OCI-M1 (cell line): ENCODE results near the gene CCDC9.
A peak's percentile ranks its signal among the peaks of the same experiment; 100 is the strongest.

Source experiments
- DNase-seq: peaks from one replicate; lab custom pipeline; 2025; lab: John Stamatoyannopoulos, UW

CCDC9 gene

DNA sequence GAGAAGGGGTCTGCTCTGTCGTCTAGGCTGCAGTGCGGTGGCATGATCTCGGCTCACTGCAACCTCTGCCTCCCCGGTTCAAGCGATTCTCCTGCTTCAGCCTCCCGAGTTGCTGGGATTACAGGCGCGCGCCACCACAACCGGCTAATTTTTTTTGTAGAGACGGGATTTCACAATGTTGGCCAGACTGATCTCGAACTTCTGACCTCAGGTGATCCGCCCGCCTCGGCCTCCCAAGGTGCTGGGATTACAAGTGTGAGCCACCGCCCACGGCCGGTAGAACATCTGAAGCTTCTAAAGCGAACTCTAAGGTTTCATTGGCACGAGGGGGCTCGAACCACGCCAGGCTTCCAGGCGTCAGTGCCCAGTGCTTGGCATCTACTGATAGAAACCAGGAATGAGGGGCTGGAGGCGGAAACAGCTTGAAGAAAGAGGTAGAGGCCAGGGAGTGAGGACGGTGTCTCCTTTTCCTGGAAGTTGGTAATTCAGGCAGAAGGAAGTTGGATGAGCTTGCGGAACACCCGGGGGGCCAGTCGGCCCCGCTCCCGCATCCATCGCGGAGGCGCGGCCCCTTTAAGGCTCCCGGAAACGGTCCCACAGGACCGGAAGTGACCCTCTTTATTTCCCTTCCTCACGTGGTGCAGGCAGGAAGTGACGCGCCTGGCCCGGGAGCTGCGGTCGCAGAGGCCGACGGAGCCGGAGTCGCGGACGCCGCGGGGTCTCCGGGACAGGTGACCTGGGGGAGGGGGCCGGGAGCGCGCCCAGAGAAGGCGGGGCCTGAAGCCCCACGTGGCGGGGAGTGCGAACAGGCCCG is at the start of gene CCDC9:
Gene CCDC9 (plus strand): TSS at position 647 of the 814 bp plus-strand sequence. CDS start 1,876 bp downstream, outside the sequence.
- peak; percentile 100 for DNase-seq

GRCh38 chr19:47209319-47210179 is 46.8 kb upstream of the CCDC9 start:
- DNase-seq: no peak

GRCh38 chr19:47210180-47210490 is 46.2 kb upstream of the CCDC9 start:
- no peak for DNase-seq

GRCh38 chr19:47210689-47211316 is 45.5 kb upstream of the CCDC9 start:
- peak; percentile 97 for DNase-seq

DNA sequence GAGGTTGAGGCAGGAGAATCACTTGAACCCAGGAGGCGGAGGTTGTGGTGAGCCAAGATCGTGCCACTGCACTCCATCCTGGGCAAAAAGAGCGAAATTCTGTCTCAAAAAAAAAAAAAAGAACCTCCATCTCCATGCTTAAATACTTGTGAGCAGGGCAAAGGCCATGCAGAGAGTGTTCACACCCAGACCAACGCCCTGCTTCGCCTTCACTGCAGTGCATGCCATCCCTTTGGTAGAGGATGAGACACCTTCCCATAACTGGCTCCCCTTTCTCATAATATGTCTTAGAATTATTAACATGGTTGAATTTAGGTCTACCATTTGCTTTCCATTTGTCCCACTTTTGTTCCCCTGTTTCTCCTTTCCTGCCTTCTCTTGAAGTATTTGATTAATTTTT is 40.7 kb upstream of the CCDC9 start:
- DNase-seq: no peak

GRCh38 chr19:47221080-47221841 is 35.1 kb upstream of the CCDC9 start:
- no peak for DNase-seq

GRCh38 chr19:47221890-47222289 is 34.4 kb upstream of the CCDC9 start:
- no peak for DNase-seq

DNA sequence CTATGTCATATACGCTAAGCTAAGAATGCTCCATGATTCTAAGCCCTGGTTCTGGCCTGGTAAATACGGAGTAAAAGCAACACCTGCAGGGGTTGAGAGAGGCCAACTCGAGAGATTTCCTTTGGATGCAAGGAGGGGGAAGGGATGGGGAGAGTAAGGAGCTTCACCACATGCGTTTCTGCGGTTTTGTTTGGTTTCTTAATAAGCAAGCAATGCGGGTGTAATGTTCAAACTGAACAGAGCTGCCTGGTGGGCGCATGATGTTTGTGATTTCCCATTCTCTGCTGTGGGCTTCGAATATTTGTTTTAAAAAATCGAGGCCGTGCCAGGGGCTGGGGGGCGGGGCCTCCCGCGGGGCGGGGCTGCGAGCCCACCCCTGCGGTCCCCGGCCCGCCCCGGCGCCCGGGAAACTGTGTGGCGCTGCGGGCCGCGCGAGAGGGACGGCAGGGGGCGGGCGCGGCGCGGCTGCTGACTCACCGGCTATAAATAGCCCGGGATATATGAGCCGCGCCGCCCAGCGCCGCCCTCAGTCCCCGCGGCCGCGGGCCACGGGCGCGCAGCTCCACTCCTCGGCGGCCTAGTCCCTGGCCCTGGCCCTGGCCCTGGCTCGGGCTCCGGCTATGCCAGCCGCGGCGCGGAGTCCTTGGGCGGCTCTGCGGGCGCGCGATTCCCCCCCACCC is 30.4 kb upstream of the CCDC9 start:
- peak; percentile 97 for DNase-seq

GRCh38 chr19:47226426-47227351 is 29.6 kb upstream of the CCDC9 start:
- DNase-seq: peak; percentile 99

DNA sequence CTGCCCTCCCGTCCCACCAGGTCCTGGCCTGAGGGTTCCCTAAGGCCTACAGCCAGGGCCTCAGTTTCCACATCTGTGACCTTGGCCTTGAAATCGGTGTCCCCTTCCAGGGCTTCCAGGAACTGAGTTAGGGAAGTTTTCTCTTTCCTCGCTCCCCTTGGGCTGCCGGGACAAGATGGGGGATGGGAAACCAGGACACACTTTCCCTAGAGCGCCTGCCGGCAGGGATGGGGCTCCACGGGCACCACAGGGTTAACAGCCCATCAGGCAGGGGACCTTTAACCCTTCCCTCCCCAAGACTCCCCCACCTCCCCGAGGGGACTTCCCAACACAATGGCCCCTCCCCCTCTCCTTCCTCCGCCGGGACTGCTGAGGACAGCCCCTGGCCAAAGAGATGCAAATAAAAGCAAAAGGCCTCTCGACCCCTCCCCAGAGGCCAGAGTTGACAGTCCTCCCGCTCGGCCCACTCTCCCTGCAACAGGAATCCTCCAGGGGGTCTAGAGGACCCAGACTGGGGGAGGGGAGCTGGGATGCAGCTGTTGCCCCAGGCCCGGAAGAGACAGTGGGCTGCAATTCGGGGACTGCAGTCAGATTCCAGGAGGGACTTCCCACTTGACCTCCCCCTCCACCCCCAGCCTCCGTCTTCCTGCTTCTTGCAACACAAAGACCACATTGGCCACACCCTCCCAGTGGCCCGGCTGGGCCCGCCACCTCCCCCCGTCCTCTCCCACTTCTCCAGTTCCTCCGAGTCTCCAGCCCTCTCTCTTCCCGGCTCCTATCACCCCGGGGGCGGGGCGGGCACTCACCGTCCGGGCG is 28.8 kb upstream of the CCDC9 start:
- DNase-seq: peak; percentile 98

GRCh38 chr19:47228168-47228936 is 28.0 kb upstream of the CCDC9 start:
- peak; percentile 87 for DNase-seq

DNA sequence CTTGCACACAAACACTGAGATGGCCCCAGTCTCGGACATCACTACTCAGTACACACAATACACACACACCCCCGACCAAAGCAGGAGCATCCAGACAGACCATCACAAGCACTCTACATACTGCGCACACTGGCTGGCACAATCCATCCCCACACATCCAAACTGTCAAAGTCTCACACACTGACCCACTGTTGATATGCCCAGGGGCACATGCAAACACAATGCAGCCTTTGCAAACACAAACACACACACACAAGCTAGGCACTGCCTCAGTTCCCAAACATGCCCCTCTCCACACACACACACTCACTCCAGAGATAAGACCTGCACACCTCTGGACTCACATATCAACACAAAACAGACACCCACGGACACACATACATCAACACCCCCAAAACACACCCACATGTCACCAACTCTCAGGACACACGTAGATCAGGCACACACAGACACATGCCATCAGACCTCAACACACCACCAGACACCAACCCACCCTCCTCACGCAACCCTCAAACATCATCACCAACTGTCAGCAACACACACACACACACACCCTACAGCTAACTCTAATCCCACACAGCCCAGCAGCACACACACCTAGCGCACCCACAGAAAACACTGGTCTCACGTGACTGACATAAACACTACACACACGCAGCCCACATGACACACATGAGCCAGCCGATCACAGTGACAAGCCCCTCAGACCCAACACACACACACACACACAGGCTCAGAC is 27.2 kb upstream of the CCDC9 start:
- peak; percentile 76 for DNase-seq

GRCh38 chr19:47229676-47230053 is 26.7 kb upstream of the CCDC9 start:
- peak; percentile 73 for DNase-seq

DNA sequence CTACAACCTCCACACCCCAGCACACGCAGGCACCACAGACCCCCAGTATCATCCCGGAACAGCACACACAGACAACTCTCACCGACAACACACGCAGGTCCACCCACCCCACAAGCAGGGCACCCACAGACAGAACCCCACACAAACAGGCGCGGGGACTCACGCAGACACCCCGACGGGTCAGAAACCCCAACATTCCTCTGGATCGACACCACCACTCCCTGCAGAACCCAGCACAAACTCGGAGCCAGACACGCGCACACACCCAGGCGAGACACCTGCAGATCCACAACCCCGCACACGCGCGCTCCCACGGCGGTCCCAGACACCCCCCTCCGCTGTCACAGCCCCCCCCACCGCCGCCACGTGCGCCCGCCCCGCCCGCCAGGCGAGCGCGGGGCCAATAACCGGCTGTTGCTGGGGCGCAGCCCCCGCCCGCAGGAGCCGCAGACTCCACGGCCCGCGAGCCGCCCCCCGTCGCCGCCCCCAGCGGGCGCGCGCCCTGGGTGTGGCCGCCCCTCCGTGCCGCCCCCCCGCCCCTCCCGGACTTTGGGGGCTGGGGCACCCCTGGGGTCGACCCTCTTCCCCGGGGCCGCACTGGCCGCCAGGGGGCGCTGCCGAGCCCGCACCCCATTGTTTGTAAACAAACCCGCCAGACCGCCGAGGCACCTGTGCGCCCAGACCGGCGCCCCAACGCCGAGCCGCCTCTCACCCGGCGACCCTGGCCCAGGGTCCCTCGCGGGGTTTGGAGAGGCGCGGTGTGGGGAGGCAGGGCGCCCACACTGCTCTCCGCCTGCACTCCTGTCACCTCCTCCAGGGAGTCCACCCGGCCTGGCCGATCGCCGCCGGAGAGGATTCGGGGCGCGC is 26.0 kb upstream of the CCDC9 start:
- DNase-seq: peak; percentile 76

DNA sequence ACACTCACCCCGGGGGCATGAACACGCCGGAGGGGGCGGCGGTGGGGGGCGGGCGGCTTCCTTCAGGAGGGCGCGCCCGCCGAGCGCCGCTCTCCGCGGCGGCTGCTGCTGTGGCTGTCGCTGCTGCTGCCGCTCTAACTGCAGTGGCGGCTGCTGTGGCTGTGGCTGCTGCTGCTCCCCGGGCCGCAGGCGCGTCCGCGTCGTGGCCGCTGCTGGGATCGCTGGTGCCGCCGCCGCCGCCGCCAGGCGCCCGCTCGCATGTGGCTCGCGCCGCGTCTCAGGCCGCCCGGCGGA is 25.5 kb upstream of the CCDC9 start, which contains the start of gene BBC3:
Gene BBC3 (minus strand): TSS at position 279 of the 294 bp plus-strand sequence. CDS start 2,768 bp downstream, outside the sequence.
- DNase-seq: no peak

- peak; percentile 82 for DNase-seq
These were observed 24.9 kb upstream of the CCDC9 start for GRCh38 chr19:47231215-47232054.
